Activated T-cell treated with anti-CD3 and anti-CD28 coated beads, Interleukin-2, amount 50 U/mL, for 48 hours (primary cell): ENCODE data around the gene ATG101.
A peak's percentile ranks its signal among the peaks of the same experiment; 100 is the strongest.
"Not testable (repeated sequence)": the region's sequence is repeated elsewhere in the genome, so short reads cannot be mapped to it uniquely, and the experiment has no call there.

ENCODE experiments used
- DNase-seq, 2 experiments: peaks; one replicate each; pipeline ENCODE4 v3.0.0-alpha.2; 2020

The ATG101 gene

DNA sequence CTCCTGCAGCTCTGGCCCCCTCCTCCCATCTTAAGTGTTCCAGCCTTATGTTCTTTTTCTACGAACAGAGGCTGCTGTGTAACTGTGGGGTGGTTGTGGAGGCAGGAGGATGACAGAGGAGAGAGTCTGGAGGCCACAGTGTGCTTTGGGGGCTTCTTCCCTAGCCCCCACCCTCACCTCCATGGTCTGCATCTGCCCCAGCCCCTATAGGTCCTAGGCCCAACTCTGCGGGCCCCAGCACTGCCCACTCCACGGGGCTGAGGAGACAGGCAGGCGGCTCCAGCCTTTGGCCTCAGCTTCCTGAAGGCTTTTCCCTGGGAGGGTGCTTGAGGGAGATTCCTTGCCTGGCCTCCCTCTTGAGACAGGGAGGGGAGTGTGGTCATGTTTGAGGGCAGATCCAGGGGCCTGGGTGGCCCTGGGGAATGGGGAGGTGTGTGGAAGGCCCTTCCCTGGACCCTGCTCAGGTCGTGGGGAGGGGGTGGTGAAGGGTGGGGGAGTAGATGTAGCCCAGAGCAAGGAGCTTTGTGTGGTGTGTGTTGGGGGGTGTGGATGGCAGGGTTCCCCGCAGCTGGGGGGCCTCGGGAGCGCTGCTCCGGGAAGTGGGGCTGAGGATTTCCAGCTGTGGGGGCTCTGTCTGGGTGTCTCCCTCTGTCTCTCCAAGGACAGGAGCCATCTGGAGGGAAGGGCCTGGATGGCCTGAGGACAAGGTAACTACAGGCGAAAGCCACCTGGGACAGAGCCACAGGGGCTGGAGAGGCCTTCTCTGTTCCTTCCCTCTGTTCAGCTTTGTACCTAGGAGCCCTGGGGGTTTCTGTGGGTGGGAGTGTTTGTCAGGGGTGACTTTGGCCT, 10.8 kb downstream of the ATG101 start:
- DNase-seq, result no peak

GRCh38 chr12:52081263-52081733, 11.5 kb downstream of the ATG101 start:
- no peak for DNase-seq

DNA sequence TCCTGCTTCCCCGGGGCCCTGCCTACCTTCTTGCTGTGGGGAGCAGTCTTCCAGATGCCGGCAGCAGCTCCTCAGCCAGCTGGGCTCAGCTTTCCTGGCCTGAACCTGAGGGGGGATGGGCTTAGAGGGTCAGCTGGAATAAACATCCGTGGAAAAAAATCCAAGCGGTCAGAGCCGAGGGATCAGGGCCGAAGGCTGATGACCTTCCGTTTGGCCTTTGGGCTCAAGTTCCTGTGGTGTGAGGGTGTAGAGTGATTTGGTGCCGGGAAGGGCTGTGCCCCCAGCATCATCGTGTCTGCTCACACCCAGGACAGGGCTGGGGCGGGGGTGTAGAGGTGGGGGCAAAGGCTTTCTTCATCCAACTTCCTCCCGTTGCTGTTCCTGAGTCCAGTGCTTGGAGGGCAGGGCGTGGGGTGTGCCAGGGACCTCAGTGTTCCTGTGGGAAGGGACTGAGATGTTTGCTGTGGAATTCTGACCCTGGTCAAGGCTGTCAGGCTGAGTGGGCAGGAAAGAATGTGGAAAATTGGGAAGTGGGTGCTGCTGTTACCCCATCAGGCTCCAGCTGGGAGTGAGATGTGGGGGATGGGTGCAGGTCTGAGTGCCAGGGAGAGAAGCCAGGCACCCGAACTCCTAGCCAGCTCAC, 12.4 kb downstream of the ATG101 start:
- no peak for DNase-seq

- DNase-seq, result no peak
Observed at GRCh38 chr12:52082669-52082987, 12.8 kb downstream of the ATG101 start.

DNA sequence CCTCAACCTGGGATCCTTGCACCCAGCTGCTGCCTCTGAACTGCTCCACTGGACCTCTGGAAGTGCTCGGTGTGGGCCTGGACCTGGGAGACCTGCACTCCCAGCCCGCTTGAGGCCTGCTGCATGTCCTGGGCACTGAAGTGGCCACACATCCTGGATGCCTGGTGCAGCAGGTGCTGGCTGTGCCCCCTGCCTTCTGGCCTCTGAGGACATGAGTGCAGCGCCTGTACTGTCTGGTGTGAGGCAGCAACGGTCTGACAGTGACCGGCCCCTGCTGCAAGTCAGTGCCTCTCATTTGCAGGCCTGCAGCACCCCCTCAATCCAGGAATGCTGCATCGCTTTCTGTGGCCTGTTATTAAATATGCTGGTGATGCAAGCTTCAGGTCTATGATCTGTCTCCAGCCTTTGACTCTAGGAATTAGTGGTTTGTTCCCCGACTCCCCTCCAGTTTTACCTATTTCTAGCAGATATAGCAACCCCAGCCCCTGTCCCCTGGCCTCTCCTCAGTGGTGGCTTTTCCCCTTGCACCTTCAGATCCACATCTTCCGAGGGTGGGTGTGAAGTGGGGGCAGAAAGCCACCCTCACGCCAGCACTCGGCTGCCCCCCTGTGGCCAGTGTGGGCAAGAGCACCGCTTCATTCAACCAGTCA, 13.3 kb downstream of the ATG101 start:
- peak; percentile 81 to 83 for DNase-seq

DNA sequence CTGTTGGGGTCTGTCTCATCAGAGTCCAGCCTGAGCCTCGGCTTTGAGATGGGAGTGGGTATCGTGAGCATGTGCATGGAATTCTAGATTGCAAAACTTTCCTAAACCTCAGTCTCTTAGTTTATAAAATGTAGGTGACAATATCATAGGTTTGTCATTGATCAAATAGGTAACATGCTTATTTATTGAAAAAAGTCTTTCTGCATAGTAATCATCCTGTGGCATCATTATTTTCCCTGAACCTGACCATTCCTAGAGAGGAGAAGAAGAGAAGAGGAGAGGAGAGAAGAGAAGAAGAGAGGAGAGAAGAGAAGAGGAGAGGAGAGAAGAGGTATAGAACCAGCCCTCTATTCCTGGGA, 13.8 kb downstream of the ATG101 start:
- no peak for DNase-seq

DNA sequence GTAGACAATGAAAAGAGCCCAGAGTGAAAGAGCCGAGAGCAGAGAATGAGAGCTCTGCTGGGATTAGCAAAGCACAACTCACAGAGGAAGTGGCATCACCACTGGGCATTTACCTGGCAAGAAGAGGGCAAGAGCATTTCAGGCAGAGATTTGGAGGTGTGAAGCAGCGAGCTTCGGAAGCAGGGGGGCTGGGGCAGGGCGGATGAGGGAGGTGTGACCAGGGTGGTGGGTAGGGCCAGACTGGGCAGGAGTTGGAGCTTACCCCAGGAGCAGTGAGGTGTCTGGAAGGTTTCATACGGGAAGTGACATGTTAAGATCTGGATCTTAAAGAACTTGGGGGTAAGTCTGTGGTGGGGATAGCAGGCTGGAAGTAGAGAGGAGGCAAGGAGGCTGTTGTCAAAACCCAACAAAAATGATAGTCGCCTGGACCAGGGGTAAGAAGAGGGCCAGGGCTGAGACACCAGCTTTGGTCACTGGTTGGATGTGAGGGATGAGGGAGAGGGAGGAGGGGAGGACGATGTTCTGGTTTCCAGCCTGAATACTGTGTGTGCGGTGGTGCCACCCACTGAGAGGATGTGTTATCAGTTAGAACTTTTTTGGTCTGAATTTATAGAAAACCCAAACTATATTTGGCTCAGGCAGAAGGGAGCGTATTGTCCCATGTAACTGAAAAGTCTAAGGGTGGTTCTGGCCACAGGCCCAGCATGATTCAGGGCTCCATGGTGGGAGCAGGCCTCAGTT, 14.9 kb downstream of the ATG101 start:
- no peak for DNase-seq

- DNase-seq, result no peak
Observed at GRCh38 chr12:52085682-52086180, 16.0 kb downstream of the ATG101 start.

DNA sequence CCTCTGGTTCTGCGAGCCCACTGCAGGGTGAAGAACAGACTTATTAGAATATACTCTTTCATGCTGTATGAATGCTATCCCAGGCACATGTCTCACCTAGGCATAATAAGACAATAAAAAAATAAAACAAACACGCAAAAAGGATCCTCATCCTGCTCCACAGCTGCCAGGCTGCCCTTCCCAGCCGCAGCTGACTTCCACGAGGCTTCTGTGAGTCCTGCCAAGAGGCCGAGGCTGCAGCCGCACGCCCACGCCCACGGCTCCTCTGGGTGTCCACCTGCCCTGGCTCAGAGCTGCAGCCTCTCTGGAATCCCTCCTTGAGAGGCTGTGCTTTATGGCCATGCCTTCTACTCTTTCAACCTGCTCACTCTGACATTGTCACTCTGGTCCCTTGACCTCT, 16.6 kb downstream of the ATG101 start:
- DNase-seq, result no peak

DNA sequence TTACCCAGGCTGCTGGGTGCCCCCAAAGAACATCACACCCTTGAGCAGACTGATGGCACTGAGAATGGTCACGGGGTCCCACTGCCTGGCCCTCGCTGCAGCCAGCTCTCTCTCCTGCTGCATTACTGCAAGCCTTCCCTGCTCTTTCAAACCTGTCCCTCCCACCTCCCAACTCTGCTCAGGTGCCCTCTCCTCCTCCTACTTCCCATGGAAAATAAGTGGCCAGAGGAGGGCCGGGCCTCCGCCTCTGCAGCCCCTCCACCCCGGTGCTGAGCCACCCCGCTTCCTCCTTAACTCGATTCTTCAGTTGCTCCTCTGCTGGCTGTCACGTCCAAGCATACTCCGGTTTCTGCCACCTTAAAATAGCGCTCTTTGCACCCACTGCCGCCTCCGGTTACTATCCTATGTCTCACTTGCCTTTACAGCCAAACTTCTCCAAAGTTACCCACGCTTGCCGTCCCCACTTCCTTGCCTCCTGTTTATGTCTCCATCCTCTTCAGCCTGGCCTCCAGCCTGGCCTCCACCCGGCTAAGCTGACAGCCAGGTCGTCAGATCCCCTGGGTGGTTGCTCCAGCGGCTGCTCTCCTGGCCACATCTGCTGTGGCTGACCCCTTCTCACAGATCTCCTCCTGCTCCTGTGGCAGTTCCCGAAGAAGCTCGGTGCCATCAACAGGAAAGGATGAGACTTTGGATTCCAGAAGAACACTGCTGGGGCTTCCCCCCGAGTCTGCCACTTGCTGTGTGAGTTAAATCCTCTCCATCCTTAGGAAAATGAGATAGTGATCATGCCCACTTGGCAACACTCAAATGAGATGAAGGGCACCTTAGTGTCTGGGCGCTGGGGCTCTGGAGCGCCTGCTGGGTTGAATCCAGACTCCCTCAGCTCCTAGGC, 17.4 kb downstream of the ATG101 start:
- DNase-seq, result no peak

- peak in 1 of 2 experiments; percentile 5 for DNase-seq
Observed at GRCh38 chr12:52087961-52088820, 18.4 kb downstream of the ATG101 start.

DNA sequence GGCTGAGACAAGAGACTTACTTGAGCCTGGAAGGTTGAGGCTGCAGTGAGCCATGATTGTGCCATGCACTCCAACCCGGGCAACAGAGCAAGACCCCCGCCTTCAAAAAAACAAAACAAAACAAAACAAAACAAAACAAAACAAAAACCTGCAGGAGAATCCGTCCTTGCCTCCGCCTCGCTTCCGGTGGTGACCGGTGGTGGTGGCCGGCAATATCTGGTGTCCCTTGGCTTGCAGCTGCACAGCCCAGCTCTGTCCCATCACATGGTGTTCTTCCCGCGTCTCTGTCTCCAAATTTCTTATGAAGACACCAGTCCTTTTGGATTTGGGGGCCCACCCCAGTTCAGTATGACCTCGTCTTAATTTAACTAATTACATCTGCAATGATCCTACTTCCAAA, 19.7 kb downstream of the ATG101 start:
- DNase-seq, result peak in 1 of 2 experiments; percentile 2

- peak in 1 of 2 experiments; percentile 11 for DNase-seq
Observed at GRCh38 chr12:52090291-52090690, 20.5 kb downstream of the ATG101 start.

DNA sequence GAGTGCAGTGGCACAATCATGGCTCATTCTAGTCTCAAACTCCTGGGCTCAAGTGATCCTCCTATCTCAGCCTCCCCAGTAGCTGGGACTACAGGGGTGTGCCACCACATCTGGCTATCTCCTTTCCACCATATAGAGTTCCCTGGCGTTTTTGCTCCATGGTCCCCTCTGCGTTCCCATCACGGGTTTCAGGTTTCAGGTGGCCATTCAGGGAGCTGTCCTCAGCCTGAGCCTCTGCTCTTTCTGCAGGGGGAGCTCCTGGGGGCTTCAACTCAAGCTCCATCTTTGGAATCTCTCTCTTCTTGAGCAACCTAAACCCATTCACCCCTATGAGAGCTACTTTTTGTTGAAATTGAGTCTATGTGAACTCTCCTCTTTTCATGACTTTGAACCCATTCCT, 21.3 kb downstream of the ATG101 start:
- DNase-seq, result no peak

DNA sequence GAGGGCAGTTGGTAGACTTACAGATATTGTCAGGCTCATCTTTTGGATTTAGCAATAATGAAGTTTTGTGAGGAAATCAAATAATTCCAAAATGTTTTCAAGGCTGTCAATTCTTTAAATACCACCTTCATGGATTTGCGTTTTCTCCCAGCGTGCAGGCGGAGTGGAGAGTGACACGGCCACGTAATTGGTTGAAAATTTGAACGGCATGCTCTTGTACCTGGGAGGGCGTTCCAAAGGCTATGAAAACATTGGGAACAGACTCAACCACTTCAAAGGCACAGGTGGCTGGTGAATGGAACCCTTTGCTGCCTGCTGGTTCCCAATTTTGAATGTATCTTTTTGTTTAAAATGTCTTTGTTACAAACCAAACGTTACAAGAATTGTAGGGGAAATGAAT, 22.1 kb downstream of the ATG101 start:
- DNase-seq, result peak in 1 of 2 experiments; percentile 1

DNA sequence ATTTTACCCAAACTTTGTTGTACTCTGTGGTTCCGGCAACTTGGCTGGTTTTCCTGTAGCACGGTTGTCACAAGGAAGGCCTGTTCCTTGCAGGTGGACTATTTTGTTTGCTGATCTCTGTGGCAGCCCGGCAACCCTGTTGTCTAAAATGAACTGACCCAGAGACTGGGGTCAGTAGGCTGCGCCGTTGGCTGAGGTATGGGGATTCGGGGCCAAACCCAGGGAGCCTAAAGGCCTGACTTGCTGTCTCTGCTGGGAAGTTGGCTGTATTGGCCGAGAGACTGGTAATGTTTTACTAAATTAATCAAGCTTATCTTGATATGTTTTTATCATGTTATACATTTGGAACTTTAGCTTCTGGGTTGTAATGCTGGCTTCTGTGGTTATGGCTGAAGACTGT, 23.6 kb downstream of the ATG101 start:
- DNase-seq, result no peak

- DNase-seq, result no peak
Observed at GRCh38 chr12:52096332-52097044, 26.7 kb downstream of the ATG101 start.

DNA sequence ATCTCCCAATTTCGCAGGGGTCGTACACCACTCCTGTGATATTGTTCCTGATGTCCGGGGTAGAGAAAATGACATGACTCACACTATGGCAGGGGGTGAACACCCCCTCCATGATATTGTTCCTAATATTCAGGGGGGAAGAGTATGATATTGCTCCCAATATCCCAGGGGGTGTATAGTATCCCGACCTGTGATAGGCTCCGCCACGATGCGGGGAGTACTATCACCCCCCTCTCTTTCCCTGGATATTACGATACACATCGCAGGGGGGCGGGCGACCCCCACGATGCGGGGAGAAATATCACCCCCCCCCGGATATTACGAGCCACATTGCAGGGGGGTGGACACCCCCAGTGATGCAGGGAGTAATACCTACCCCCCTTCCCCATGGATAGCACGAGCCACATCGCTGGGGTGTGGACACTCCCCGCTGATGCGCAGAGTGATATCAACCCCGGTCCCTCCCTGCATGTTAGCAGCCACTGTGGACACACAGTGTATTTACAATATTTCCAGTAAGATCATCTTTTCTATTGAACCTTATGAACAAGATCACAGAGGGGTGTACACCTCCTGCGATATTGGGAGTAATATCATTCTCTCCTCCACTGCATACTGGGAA, 27.4 kb downstream of the ATG101 start:
- peak in 1 of 2 experiments; percentile 22 for DNase-seq

- not testable (repeated sequence) for DNase-seq
Observed at GRCh38 chr12:52104431-52105089, 34.8 kb downstream of the ATG101 start.
